Stimulated activated naive CD8-positive, alpha-beta T cell treated with anti-CD3 and anti-CD28 coated beads, Interleukin-15, amount 100 ng/mL, for 72 hours (primary cell): ENCODE data around the gene SRSF3.
A peak's percentile ranks its signal among the peaks of the same experiment; 100 is the strongest.
"Not testable (repeated sequence)": the region's sequence is repeated elsewhere in the genome, so short reads cannot be mapped to it uniquely, and the experiment has no call there.

Experiments
- ATAC-seq: fragments of 150-1000 bp; cut with Tn5 transposase; 2 replicates; pipeline ENCODE4 v1.10.0; 2021; ENCODE audit warnings: mild to moderate bottlenecking, moderate library complexity
- DNase-seq, 2 donors: peaks; one replicate each; pipeline ENCODE4 v3.0.0; 2021 to 2022
- H3K27ac Mint-ChIP-seq, 2 donors: one replicate each; pipeline ENCODE4 v1.8.0; 2022; ENCODE audit warnings: mild to moderate bottlenecking in 2 of 2, mixed read lengths in 2 of 2, moderate library complexity in 2 of 2
- H3K27me3 Mint-ChIP-seq: one replicate; pipeline ENCODE4 v1.8.0; 2022; ENCODE audit warnings: mixed read lengths
- H3K4me1 Mint-ChIP-seq: one replicate; pipeline ENCODE4 v1.8.0; 2022; ENCODE audit warnings: mild to moderate bottlenecking, mixed read lengths
- H3K4me3 Mint-ChIP-seq, 2 donors: one replicate each; pipeline ENCODE4 v1.8.0; 2022; ENCODE audit warnings: mild to moderate bottlenecking in 2 of 2, mixed read lengths in 2 of 2, moderate library complexity in 1 of 2
- H3K9me3 Mint-ChIP-seq, 2 donors: one replicate each; pipeline ENCODE4 v1.8.0; 2022; ENCODE audit warnings: mixed read lengths in 2 of 2

SRSF3 gene

GRCh38 chr6:36594816-36595643 lies 868 bp downstream of the SRSF3 start:
- Mint-ChIP-seq H3K4me3 (peak overlapping the region; percentile 88 to 96), H3K9me3 (no peaks in the 10 kb centered on the region), H3K27me3 (no peaks in the 10 kb centered on the region), H3K27ac (peak overlapping the region; percentile 100), H3K4me1 (peaks cover 52% of the 10 kb centered on the region)
- DNase-seq (no peak), ATAC-seq (no peak)

GRCh38 chr6:36596356-36596755 lies 2.2 kb downstream of the SRSF3 start:
- Mint-ChIP-seq H3K9me3 (no peaks in the 10 kb centered on the region), H3K27me3 (no peaks in the 10 kb centered on the region), H3K4me1 (peaks cover 65% of the 10 kb centered on the region), H3K4me3 (peak overlapping the region; percentile 88 to 96), H3K27ac (peak overlapping the region; percentile 100)
- no peak for DNase-seq
- no peak for ATAC-seq

GRCh38 chr6:36597775-36598174 lies 3.6 kb downstream of the SRSF3 start:
- H3K4me1 Mint-ChIP-seq: peaks cover 66% of the 10 kb centered on the region
- DNase-seq (no peak), ATAC-seq (no peak)
- peak overlapping the region; percentile 88 to 96 for H3K4me3 Mint-ChIP-seq
- peak overlapping the region; percentile 83 to 86 for H3K27ac Mint-ChIP-seq
- no peaks in the 10 kb centered on the region for H3K27me3 Mint-ChIP-seq
- H3K9me3 Mint-ChIP-seq: no peaks in the 10 kb centered on the region

GRCh38 chr6:36598326-36598725 lies 4.2 kb downstream of the SRSF3 start:
- Mint-ChIP-seq H3K9me3 (no peaks in the 10 kb centered on the region), H3K27me3 (no peaks in the 10 kb centered on the region), H3K27ac (peak overlapping the region; percentile 33 to 86), H3K4me3 (peak overlapping the region; percentile 88 to 96), H3K4me1 (peaks cover 66% of the 10 kb centered on the region)
- DNase-seq (no peak), ATAC-seq (no peak)

GRCh38 chr6:36598739-36599318 lies 4.7 kb downstream of the SRSF3 start:
- peak overlapping the region; percentile 22 to 86 for H3K27ac Mint-ChIP-seq
- H3K9me3 Mint-ChIP-seq: no peaks in the 10 kb centered on the region

GRCh38 chr6:36599791-36600209 lies 5.6 kb downstream of the SRSF3 start:
- H3K9me3 Mint-ChIP-seq: no peaks in the 10 kb centered on the region
- DNase-seq: peak; percentile 65 to 71
- peak overlapping the region; percentile 11 to 94 for H3K27ac Mint-ChIP-seq
- peak overlapping the region; percentile 88 to 96 for H3K4me3 Mint-ChIP-seq
- ATAC-seq: peak; percentile 94
- peaks cover 70% of the 10 kb centered on the region for H3K4me1 Mint-ChIP-seq
- H3K27me3 Mint-ChIP-seq: no peaks in the 10 kb centered on the region

More at GRCh38 chr6:36598739-36599318, 4.7 kb downstream of the SRSF3 start:
- no peak for ATAC-seq
- peak overlapping the region; percentile 88 to 96 for H3K4me3 Mint-ChIP-seq
- H3K27me3 Mint-ChIP-seq: no peaks in the 10 kb centered on the region
- peaks cover 68% of the 10 kb centered on the region for H3K4me1 Mint-ChIP-seq
- DNase-seq: no peak

- Mint-ChIP-seq H3K27me3 (no peaks in the 10 kb centered on the region), H3K27ac (no peak overlapping the region), H3K4me3 (peak overlapping the region; percentile 88 to 96), H3K4me1 (peaks cover 78% of the 10 kb centered on the region), H3K9me3 (no peaks in the 10 kb centered on the region)
- no peak for ATAC-seq
- DNase-seq: no peak
Observed at GRCh38 chr6:36600564-36601146, 6.5 kb downstream of the SRSF3 start.

GRCh38 chr6:36601818-36602217 lies 7.7 kb downstream of the SRSF3 start:
- peak overlapping the region in 1 of 2 donors; percentile 19 for H3K27ac Mint-ChIP-seq
- not testable (repeated sequence) for ATAC-seq, H3K9me3 Mint-ChIP-seq, DNase-seq, H3K27me3 Mint-ChIP-seq
- peaks cover 81% of the 10 kb centered on the region for H3K4me1 Mint-ChIP-seq
- peak overlapping the region; percentile 37 to 49 for H3K4me3 Mint-ChIP-seq

GRCh38 chr6:36603222-36604089 lies 9.3 kb downstream of the SRSF3 start:
- no peak for DNase-seq
- Mint-ChIP-seq H3K9me3 (no peaks in the 10 kb centered on the region), H3K27me3 (no peaks in the 10 kb centered on the region), H3K4me1 (peaks cover 80% of the 10 kb centered on the region), H3K27ac (peak overlapping the region in 1 of 2 donors; percentile 25), H3K4me3 (no peak overlapping the region)
- ATAC-seq: no peak

GRCh38 chr6:36604090-36605060 lies 10.2 kb downstream of the SRSF3 start:
- no peak for DNase-seq
- Mint-ChIP-seq H3K9me3 (no peaks in the 10 kb centered on the region), H3K27ac (no peak overlapping the region), H3K27me3 (no peaks in the 10 kb centered on the region), H3K4me3 (no peak overlapping the region), H3K4me1 (peaks cover 78% of the 10 kb centered on the region)
- no peak for ATAC-seq

- Mint-ChIP-seq H3K4me1 (peaks cover 76% of the 10 kb centered on the region), H3K9me3 (no peaks in the 10 kb centered on the region), H3K4me3 (no peak overlapping the region), H3K27ac (peak overlapping the region in 1 of 2 donors; percentile 69), H3K27me3 (no peaks in the 10 kb centered on the region)
- DNase-seq (no peak), ATAC-seq (no peak)
Observed at GRCh38 chr6:36605143-36605542, 11.0 kb downstream of the SRSF3 start.

GRCh38 chr6:36605560-36606391 lies 11.6 kb downstream of the SRSF3 start:
- ATAC-seq (no peak), DNase-seq (no peak)
- Mint-ChIP-seq H3K27me3 (no peaks in the 10 kb centered on the region), H3K9me3 (no peaks in the 10 kb centered on the region), H3K27ac (peak overlapping the region in 1 of 2 donors; percentile 12), H3K4me1 (peaks cover 73% of the 10 kb centered on the region), H3K4me3 (no peak overlapping the region)

GRCh38 chr6:36607305-36607682 lies 13.1 kb downstream of the SRSF3 start:
- H3K27ac Mint-ChIP-seq: peak overlapping the region; percentile 3 to 91
- not testable (repeated sequence) for H3K4me3 Mint-ChIP-seq, H3K27me3 Mint-ChIP-seq, DNase-seq, H3K9me3 Mint-ChIP-seq, ATAC-seq
- peaks cover 64% of the 10 kb centered on the region for H3K4me1 Mint-ChIP-seq
